ENCODE measurements around the gene FRY.

GRCh38 chr13:32205431-32206096, 174.0 kb downstream of the FRY start:
- TF ChIP-seq CTCF (IDR thresholded peaks at IDR 0.05) (no peak), POLR2A (IDR thresholded peaks at IDR 0.05) (no peak)
